Calu3 (cell line): ENCODE measurements around the gene LRP10. TPM values are rescaled to one million over a fixed set of nuclear protein-coding genes. Genes with fewer than 3 reads are reported as not detected.
"Not testable (repeated sequence)": the region's sequence is repeated elsewhere in the genome, so short reads cannot be mapped to it uniquely, and the experiment has no call there.

ENCODE experiments used
- BruUV-seq: library from RNA; stranded (reverse); fragments of 400-500 nt; replicated peaks from 2 replicates; lab custom pipeline; 2021; lab: Mats Ljungman, UMichigan
- CTCF ChIA-PET: fragments of 300-600 bp; sonication (Branson Sonifier 250); formaldehyde crosslinking; loops from one replicate; lab custom pipeline; 2022; ENCODE audit warnings: antibody characterized with exemption; lab: Charles Lee
- DNase-seq: peaks from one replicate; pipeline ENCODE4 v3.0.0; 2022
- H3K27ac Mint-ChIP-seq: one replicate; pipeline ENCODE4 v1.8.0; 2022; ENCODE audit warnings: mixed read lengths; ENCODE audit not compliant: unreplicated experiment
- H3K27me3 Mint-ChIP-seq: one replicate; pipeline ENCODE4 v1.8.0; 2022; ENCODE audit warnings: mixed read lengths; ENCODE audit not compliant: unreplicated experiment
- H3K36me3 Mint-ChIP-seq: one replicate; pipeline ENCODE4 v1.8.0; 2022; ENCODE audit warnings: mild to moderate bottlenecking, moderate library complexity, mixed read lengths; ENCODE audit not compliant: insufficient read depth, unreplicated experiment
- H3K4me1 Mint-ChIP-seq: one replicate; pipeline ENCODE4 v1.8.0; 2022; ENCODE audit warnings: mild to moderate bottlenecking, low read depth, mixed read lengths; ENCODE audit not compliant: unreplicated experiment
- H3K4me3 Mint-ChIP-seq: one replicate; pipeline ENCODE4 v1.8.0; 2022; ENCODE audit warnings: mild to moderate bottlenecking, low read depth, moderate library complexity, mixed read lengths; ENCODE audit not compliant: unreplicated experiment
- H3K9me3 Mint-ChIP-seq: one replicate; pipeline ENCODE4 v1.8.0; 2022; ENCODE audit warnings: low read depth, mixed read lengths; ENCODE audit not compliant: unreplicated experiment
- intact Hi-C: fragments of 100-400 bp; cut with micrococcal nuclease; formaldehyde crosslinking; loops from one replicate; pipeline ENCODE4 v1.10.0; 2022; ENCODE audit not compliant: unreplicated experiment
- total RNA-seq: library from RNA; stranded (reverse); gene quantifications from 2 replicates; pipeline ENCODE4 v1.2.3, GENCODE V29; 2022
- TF ChIP-seq, protein P1 (sequence below): fragments of 200-600 bp; IDR thresholded peaks from one replicate; pipeline ENCODE4 v1.8.0; 2022; ENCODE audit warnings: antibody characterized with exemption; ENCODE audit not compliant: unreplicated experiment

LRP10 gene
- total RNA-seq, 1 experiment from 2014 or later: 112 TPM

DNA sequence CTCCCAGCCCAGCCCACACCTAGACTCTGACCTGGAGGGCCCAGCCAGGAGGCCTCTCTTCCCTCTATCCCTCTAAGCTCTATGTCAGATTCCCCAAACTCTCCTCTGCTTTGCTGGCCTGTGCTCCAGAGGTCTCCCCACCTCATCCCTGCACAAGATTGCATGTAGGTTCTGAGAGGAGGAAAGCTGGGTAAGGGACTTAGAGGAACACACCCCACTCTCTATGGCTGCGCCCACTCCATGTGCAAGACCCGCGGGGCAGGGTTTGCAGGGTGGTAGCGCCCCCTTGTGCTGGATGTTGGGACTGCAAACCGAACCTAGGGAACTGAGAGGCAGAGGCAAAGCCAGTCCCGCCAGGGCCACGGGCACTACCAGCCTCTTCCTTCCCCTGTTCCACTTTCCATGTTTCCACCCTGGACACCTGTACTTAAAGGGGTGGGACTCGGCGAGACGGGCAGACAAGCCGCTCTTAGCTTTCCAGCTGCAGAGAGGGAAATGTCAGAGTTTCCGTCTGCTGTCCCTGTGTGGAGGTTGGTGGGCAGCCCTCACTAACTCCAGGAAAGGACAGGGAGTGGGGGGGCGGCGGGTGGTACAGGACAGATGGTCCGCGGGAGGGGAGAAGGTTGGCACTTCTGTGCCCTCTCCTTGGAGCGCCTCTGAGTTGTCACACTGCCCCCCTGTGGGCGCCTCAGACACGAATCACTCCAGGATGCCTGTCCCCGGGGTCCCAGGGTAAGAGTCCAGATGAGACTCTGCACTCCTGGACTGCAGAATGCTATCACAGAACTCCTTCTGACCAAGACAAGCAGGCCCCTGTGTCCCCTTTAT is 18.4 kb upstream of the LRP10 start:
- peak; percentile 91 for DNase-seq
- Mint-ChIP-seq H3K4me1 (no peaks in the 10 kb centered on the region), H3K4me3 (peak overlapping the region; percentile 52), H3K9me3 (no peaks in the 10 kb centered on the region), H3K27ac (peak overlapping the region; percentile 51), H3K36me3 (no peaks in the 10 kb centered on the region), H3K27me3 (no peaks in the 10 kb centered on the region)
- TF ChIP-seq, protein P1, sequence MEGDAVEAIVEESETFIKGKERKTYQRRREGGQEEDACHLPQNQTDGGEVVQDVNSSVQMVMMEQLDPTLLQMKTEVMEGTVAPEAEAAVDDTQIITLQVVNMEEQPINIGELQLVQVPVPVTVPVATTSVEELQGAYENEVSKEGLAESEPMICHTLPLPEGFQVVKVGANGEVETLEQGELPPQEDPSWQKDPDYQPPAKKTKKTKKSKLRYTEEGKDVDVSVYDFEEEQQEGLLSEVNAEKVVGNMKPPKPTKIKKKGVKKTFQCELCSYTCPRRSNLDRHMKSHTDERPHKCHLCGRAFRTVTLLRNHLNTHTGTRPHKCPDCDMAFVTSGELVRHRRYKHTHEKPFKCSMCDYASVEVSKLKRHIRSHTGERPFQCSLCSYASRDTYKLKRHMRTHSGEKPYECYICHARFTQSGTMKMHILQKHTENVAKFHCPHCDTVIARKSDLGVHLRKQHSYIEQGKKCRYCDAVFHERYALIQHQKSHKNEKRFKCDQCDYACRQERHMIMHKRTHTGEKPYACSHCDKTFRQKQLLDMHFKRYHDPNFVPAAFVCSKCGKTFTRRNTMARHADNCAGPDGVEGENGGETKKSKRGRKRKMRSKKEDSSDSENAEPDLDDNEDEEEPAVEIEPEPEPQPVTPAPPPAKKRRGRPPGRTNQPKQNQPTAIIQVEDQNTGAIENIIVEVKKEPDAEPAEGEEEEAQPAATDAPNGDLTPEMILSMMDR: peak; percentile 77
- BruUV-seq: no TSS peak
- intact Hi-C loops: loop anchor here (1.0 to 5.0 kb wide), 4 partner anchors 30 to 296 kb away; no protein-coding TSS in a partner anchor
- CTCF ChIA-PET: interaction anchor here (0.6 to 3.4 kb wide), 14 partner anchors 14 to 263 kb away, joined by 3 to 46 read pairs (median 4); partner anchors contain the start of genes LRP10, MMP14 and OXA1L

DNA sequence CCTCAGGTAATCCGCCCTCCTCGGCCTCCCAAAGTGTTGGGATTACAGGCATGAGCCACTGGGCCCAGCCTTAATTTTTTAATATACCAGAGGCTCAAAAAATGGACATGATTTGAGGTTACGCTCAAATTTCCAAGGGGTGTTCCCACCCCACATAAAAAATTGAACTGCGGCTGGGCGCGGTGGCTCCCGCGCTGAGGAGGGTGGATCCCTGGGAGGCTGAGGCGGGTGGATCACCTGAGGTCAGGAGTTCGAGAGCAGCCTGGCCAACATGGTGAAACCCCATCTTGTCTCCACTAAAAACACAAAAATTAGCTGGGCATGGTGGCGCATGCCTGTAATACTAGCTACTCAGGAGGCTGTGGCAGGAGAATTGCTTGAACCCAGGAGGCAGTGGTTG is 17.2 kb upstream of the LRP10 start:
- H3K4me3 Mint-ChIP-seq, H3K27ac Mint-ChIP-seq, H3K36me3 Mint-ChIP-seq, H3K27me3 Mint-ChIP-seq, BruUV-seq, H3K9me3 Mint-ChIP-seq, DNase-seq, H3K4me1 Mint-ChIP-seq: not testable (repeated sequence)
- intact Hi-C loops: loop anchor here (5.0 kb wide), 1 partner anchor 197 kb away; no protein-coding TSS in a partner anchor
- CTCF ChIA-PET: interaction anchor here (0.7 to 3.4 kb wide), 10 partner anchors 15 to 247 kb away, joined by 3 to 46 read pairs (median 4); partner anchors contain the start of genes LRP10 and PSMB5

DNA sequence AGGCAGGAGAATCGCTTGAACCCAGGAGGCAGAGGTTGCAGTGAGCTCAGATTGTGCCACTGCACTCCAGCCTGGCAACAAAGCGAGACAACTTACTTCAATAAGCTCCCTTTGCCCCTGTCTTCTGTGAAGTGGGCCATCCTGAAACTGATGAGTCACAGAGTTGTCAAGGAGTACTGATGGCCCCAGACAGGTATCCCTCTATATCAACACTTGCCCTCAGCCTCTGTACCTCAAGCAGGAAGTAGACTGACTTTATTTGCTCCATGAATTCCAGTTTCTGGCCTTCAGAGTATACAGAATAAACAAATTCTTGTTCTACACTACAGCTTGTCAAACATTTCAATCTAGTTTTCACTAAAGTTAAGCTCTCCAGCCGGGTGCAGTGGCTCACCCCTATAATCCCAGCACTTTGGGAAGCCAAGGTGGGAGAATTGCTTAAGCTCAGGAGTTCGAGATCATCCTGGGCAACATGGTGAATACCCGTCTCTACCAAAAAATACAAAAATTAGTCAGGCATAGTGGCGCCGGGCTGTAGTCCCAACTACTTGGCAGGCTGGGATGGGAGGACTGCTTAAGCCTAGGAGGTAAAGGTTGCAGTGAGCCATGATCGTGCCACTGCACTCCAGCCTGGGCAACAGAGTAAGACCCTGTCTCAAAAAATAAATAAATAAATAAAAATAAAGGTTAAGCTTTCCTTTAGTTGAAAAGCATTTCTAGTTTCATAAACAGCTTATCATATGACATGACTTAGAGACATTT is 16.4 kb upstream of the LRP10 start:
- Mint-ChIP-seq H3K9me3 (no peaks in the 10 kb centered on the region), H3K4me3 (no peak overlapping the region), H3K4me1 (no peaks in the 10 kb centered on the region), H3K36me3 (no peaks in the 10 kb centered on the region), H3K27ac (no peak overlapping the region), H3K27me3 (no peaks in the 10 kb centered on the region)
- TF ChIP-seq, protein P1: no peak
- DNase-seq: no peak
- CTCF ChIA-PET: interaction anchor here (0.6 to 3.4 kb wide), 8 partner anchors 32 to 294 kb away, joined by 3 to 46 read pairs (median 3); partner anchors contain the start of gene PSMB5
- BruUV-seq: no TSS peak
- intact Hi-C loops: loop anchor here (5.0 kb wide), 1 partner anchor 198 kb away; no protein-coding TSS in a partner anchor

DNA sequence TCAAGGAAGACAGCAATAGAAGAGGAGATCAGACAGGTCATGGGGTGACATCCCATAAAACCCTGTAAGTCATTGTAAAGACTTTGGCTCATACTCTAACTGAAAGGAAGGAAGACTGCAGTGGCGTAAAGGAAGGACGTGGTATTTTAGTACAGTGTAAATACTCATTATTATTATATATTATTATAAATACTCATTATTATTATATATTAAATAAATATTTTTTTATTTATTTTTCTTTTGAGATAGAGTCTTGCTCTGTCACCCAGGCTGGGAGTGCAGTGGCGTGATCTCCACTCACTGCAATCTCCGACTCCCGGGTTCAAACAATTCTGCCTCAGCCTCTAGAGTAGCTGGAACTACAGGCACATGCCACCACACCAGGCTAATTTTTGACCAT is 15.1 kb upstream of the LRP10 start:
- Mint-ChIP-seq H3K9me3 (no peaks in the 10 kb centered on the region), H3K36me3 (no peaks in the 10 kb centered on the region), H3K4me1 (no peaks in the 10 kb centered on the region), H3K27me3 (no peaks in the 10 kb centered on the region), H3K4me3 (no peak overlapping the region), H3K27ac (no peak overlapping the region)
- BruUV-seq: no TSS peak
- intact Hi-C loops: no loop called here
- DNase-seq: no peak
- CTCF ChIA-PET: interaction anchor here (0.6 to 1.9 kb wide), 2 partner anchors 32 to 35 kb away, joined by 3 to 4 read pairs; no protein-coding TSS in a partner anchor
- TF ChIP-seq, protein P1: no peak

DNA sequence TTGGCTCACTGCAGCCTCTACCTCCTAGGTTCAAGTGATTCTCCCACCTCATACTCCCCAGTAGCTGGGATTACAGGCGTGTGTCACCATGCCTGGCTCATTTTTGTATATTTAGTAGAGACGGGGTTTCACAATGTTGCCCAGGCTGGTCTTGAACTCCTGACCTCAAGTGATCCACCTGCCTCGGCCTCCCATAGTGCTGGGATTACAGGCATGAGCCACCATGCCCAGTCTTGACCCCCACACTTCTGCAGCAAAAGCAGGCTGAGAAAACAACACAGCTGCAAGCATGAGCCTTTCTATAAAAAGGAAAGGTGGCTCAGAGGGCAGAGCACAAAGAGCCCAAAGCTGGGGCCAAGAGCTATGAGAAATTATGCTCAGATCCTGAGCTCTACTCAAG is 11.2 kb upstream of the LRP10 start:
- H3K27me3 Mint-ChIP-seq, intact Hi-C loops, H3K4me3 Mint-ChIP-seq, H3K9me3 Mint-ChIP-seq, H3K36me3 Mint-ChIP-seq, H3K4me1 Mint-ChIP-seq, H3K27ac Mint-ChIP-seq, BruUV-seq, CTCF ChIA-PET, DNase-seq: not testable (repeated sequence)
